ENCODE data around the gene SUMO4. TPM values are rescaled to one million over a fixed set of nuclear protein-coding genes. Genes with fewer than 3 reads are reported as not detected.

Gene SUMO4
- polyA plus RNA-seq, 1 of the 3 experiments (the other 2 are of a cell fraction) = not detected

DNA sequence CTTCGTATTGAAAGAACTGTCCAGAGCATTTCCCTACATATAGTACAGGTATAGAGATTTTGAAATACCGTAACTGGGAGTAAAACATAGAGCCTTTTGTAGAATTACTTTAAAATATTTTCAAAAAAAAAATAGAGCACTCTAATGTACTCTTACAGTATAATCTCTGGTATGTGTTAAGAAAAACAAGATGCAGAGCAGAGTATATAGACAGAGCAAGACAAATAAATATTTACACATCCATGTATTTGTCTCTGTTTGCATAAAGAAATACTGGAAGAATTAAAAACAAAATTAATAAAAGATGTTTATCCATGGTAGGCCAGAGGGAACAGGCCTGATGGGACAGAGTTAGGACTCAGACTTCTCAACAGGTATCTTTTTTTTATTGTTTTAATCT lies 28.0 kb upstream of the SUMO4 start:
- TF ChIP-seq FOSL2 (IDR thresholded peaks at IDR 0.05; ENCODE audit: borderline replicate concordance, low read depth) (no peak), GABPA (IDR thresholded peaks at IDR 0.05; ENCODE audit: low read depth) (no peak), YY1 (IDR thresholded peaks at IDR 0.05; ENCODE audit: low read depth) (no peak), GATA2 (CRISPR knock-in tag; IDR thresholded peaks at IDR 0.05) (no peak), MXI1 (IDR thresholded peaks at IDR 0.05; ENCODE audit: low read depth, low read length) (no peak), EZH2phosphoT487 (IDR thresholded peaks at IDR 0.05; ENCODE audit: borderline replicate concordance, low read depth) (no peak), ZBTB33 (IDR thresholded peaks at IDR 0.05; ENCODE audit: borderline replicate concordance, low read depth) (no peak), MEF2A (IDR thresholded peaks at IDR 0.05; ENCODE audit: borderline replicate concordance, low read depth) (no peak), MAX (IDR thresholded peaks at IDR 0.05; ENCODE audit: low read depth) (no peak), JUND (IDR thresholded peaks at IDR 0.05) (no peak), EP300 (IDR thresholded peaks at IDR 0.05; ENCODE audit: borderline replicate concordance in 1 of 2, low read depth in 1 of 2, low read length in 1 of 2) (no peak), USF2 (IDR thresholded peaks at IDR 0.05; ENCODE audit: borderline replicate concordance, low read depth, low read length) (no peak), FOXJ3 (CRISPR knock-in tag; IDR thresholded peaks at IDR 0.05) (no peak), TCF12 (IDR thresholded peaks at IDR 0.05) (no peak), TAF1 (IDR thresholded peaks at IDR 0.05; ENCODE audit: borderline replicate concordance, low read depth, low read length) (no peak), SMC3 (IDR thresholded peaks at IDR 0.05; ENCODE audit: low read depth, low read length) (no peak)
- TF ChIP-seq, protein P1, sequence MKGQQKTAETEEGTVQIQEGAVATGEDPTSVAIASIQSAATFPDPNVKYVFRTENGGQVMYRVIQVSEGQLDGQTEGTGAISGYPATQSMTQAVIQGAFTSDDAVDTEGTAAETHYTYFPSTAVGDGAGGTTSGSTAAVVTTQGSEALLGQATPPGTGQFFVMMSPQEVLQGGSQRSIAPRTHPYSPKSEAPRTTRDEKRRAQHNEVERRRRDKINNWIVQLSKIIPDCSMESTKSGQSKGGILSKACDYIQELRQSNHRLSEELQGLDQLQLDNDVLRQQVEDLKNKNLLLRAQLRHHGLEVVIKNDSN (IDR thresholded peaks at IDR 0.05; ENCODE audit: borderline replicate concordance, low read depth) = no peak
- Histone ChIP-seq H3K9ac (no peak overlapping the region), H3K4me1 (ENCODE audit: control insufficient read depth in 1 of 2, insufficient read depth in 2 of 2, low read depth in 1 of 2, low read length in 1 of 2) (no peaks in the 10 kb centered on the region; a peak in 2 of 4 replicates), H2AFZ (ENCODE audit: low read depth) (no peak overlapping the region), H3K27ac (ENCODE audit: low read depth in 2 of 2, low read length in 1 of 2) (no peak overlapping the region), H3K4me3 (ENCODE audit: low read depth in 2 of 2, low read length in 1 of 2) (no peak overlapping the region), H3F3A (replicated peaks; ENCODE audit: insufficient read depth) (peaks cover 7% of the 10 kb centered on the region), H3K79me2 (ENCODE audit: insufficient read depth) (peaks cover 90% of the 10 kb centered on the region), H3K27me3 (ENCODE audit: insufficient read depth) (no peaks in the 10 kb centered on the region), H3K36me3 (replicated peaks in 1 of 2; ENCODE audit: control insufficient read depth in 1 of 2, insufficient read depth in 2 of 2, low read length in 1 of 2) (peaks cover 16 to 17% of the 10 kb centered on the region in 2 experiments), H4K20me1 (ENCODE audit: insufficient read depth) (peaks cover 56% of the 10 kb centered on the region), H3K4me2 (no peak overlapping the region), H3K9me3 (no peaks in the 10 kb centered on the region), H3K9me2 (no peaks in the 10 kb centered on the region)
- 96% methylated on average over 2 of the region's 2 CpGs for WGBS (ENCODE audit: low lambda C conversion rate)
- no peak for DNase-seq
- ChIA-PET POLR2A (no interaction called here), CTCF (interaction anchor here (0.7 to 1.3 kb wide), 3 partner anchors 11 to 287 kb away, joined by 3 to 4 read pairs (median 3); no protein-coding TSS in a partner anchor)
